Endodermal cell (in vitro differentiated cells): ENCODE measurements around the gene RAD9A. TPM values are rescaled to one million over a fixed set of nuclear protein-coding genes. Genes with fewer than 3 reads are reported as not detected.

Source experiments
- DNase-seq: peaks from one replicate; pipeline ENCODE4 v3.0.0-alpha.2; 2017
- H3K27ac ChIP-seq: 2 replicates; pipeline ENCODE4 v1.5.1; 2013; ENCODE audit warnings: mild to moderate bottlenecking, low read depth, low read length, moderate library complexity
- H3K27me3 ChIP-seq: 2 replicates; pipeline ENCODE4 v1.6.1; 2013; ENCODE audit warnings: mild to moderate bottlenecking, low read length, moderate library complexity; ENCODE audit not compliant: insufficient read depth, control insufficient read depth, poor library complexity, severe bottlenecking
- H3K36me3 ChIP-seq: 2 replicates; pipeline ENCODE4 v1.7.0; 2013; ENCODE audit warnings: mild to moderate bottlenecking, low read length, moderate library complexity; ENCODE audit not compliant: control insufficient read depth, insufficient read depth
- H3K4me1 ChIP-seq: one replicate; pipeline ENCODE4 v1.7.0; 2013; ENCODE audit warnings: low read length; ENCODE audit not compliant: control insufficient read depth, insufficient read depth
- H3K4me3 ChIP-seq: 2 replicates; pipeline ENCODE4 v1.5.1; 2013; ENCODE audit warnings: mild to moderate bottlenecking, low read length, moderate library complexity
- H3K9ac ChIP-seq: 2 replicates; pipeline ENCODE4 v1.6.1; 2013; ENCODE audit warnings: mild to moderate bottlenecking, low read length, moderate library complexity; ENCODE audit not compliant: poor library complexity, severe bottlenecking; ENCODE audit errors: extremely low read depth
- H3K9me3 ChIP-seq: 2 replicates; pipeline ENCODE4 v1.6.1; 2013; ENCODE audit warnings: mild to moderate bottlenecking, low read length, moderate library complexity; ENCODE audit not compliant: control insufficient read depth
- H3K27ac Mint-ChIP-seq: 2 replicates; pipeline ENCODE4 v1.8.0; 2020; ENCODE audit warnings: mixed read lengths
- H3K27me3 Mint-ChIP-seq: 2 replicates; pipeline ENCODE4 v1.8.0; 2021; ENCODE audit warnings: mild to moderate bottlenecking, mixed read lengths; ENCODE audit not compliant: insufficient read depth
- H3K36me3 Mint-ChIP-seq: 2 replicates; pipeline ENCODE4 v1.8.0; 2020; ENCODE audit warnings: low read depth, mixed read lengths
- H3K4me1 Mint-ChIP-seq: 2 replicates; pipeline ENCODE4 v1.8.0; 2020; ENCODE audit warnings: mixed read lengths
- H3K4me3 Mint-ChIP-seq: 2 replicates; pipeline ENCODE4 v1.8.0; 2020; ENCODE audit warnings: mild to moderate bottlenecking, moderate library complexity, mixed read lengths
- H3K9me3 Mint-ChIP-seq: 2 replicates; pipeline ENCODE4 v1.8.0; 2020; ENCODE audit warnings: mild to moderate bottlenecking, mixed read lengths
- CTCF ChIP-seq: fragments of 200-600 bp; sonication (generic); conservative IDR thresholded peaks from 2 replicates; pipeline ENCODE4 v1.5.0; 2021; ENCODE audit warnings: antibody characterized with exemption, mild to moderate bottlenecking
- WGBS, 2 experiments: methylation state at CpG; one replicate each; pipeline versions ENCODE4 v1.1.5 to v1.1.7; 2013; ENCODE audit warnings: missing lambda C conversion rate in 2 of 2, mixed read lengths in 1 of 2; ENCODE audit not compliant: insufficient coverage in 1 of 2, insufficient read length in 1 of 2; 5-methylcytosine and 5-hydroxymethylcytosine counted together
- total RNA-seq, 2 donors: library from RNA; stranded (reverse); fragmentation: NEBNext Ultra II Directional in 1 of 2; extraction: Animal tissue kit (Norgen Biotek cat#: 25700) in 1 of 2; gene quantifications; 2 replicates in 1 of 2; 3 replicates in 1 of 2; pipeline ENCODE4 v1.2.1, GENCODE V29; 2021

RAD9A gene
- total RNA-seq, 2 donors from 2014 or later: 28.3 to 41.4 TPM

- no peak overlapping the region for H3K4me3 Mint-ChIP-seq
- peaks cover 38% of the 10 kb centered on the region for H3K27me3 Mint-ChIP-seq
- WGBS, 2 experiments: 93 to 96% methylated on average over 8 of the region's 8 CpGs
- H3K36me3 Mint-ChIP-seq: peaks cover 2% of the 10 kb centered on the region
- Histone ChIP-seq H3K4me3 (no peak overlapping the region), H3K4me1 (peaks cover 8% of the 10 kb centered on the region), H3K9me3 (no peaks in the 10 kb centered on the region), H3K27me3 (no peaks in the 10 kb centered on the region), H3K9ac (no peak overlapping the region), H3K36me3 (no peaks in the 10 kb centered on the region), H3K27ac (no peak overlapping the region)
- no peak overlapping the region for H3K27ac Mint-ChIP-seq
- no peak for TF ChIP-seq CTCF
- DNase-seq: no peak
- H3K4me1 Mint-ChIP-seq: peaks cover 31% of the 10 kb centered on the region
- H3K9me3 Mint-ChIP-seq: no peaks in the 10 kb centered on the region
These were observed 22.5 kb upstream of the RAD9A start for GRCh38 chr11:67369275-67369674.

GRCh38 chr11:67369801-67370284 is 21.9 kb upstream of the RAD9A start:
- Histone ChIP-seq H3K9me3 (no peaks in the 10 kb centered on the region), H3K27me3 (no peaks in the 10 kb centered on the region), H3K9ac (no peak overlapping the region), H3K27ac (no peak overlapping the region), H3K36me3 (no peaks in the 10 kb centered on the region), H3K4me1 (peaks cover 13% of the 10 kb centered on the region), H3K4me3 (no peak overlapping the region)
- H3K27me3 Mint-ChIP-seq: peaks cover 43% of the 10 kb centered on the region
- H3K9me3 Mint-ChIP-seq: no peaks in the 10 kb centered on the region
- TF ChIP-seq CTCF: no peak
- 76 to 77% methylated on average over 11 to 12 of the region's 12 CpGs for WGBS, 2 experiments
- H3K4me1 Mint-ChIP-seq: peaks cover 37% of the 10 kb centered on the region
- H3K27ac Mint-ChIP-seq: no peak overlapping the region
- no peaks in the 10 kb centered on the region for H3K36me3 Mint-ChIP-seq
- no peak for DNase-seq
- peak overlapping the region; percentile 9 for H3K4me3 Mint-ChIP-seq

GRCh38 chr11:67370351-67371076 is 21.3 kb upstream of the RAD9A start:
- Histone ChIP-seq H3K4me1 (peaks cover 16% of the 10 kb centered on the region), H3K27me3 (no peaks in the 10 kb centered on the region), H3K9me3 (no peaks in the 10 kb centered on the region), H3K4me3 (no peak overlapping the region), H3K9ac (no peak overlapping the region), H3K36me3 (no peaks in the 10 kb centered on the region), H3K27ac (no peak overlapping the region)
- H3K27me3 Mint-ChIP-seq: peaks cover 46% of the 10 kb centered on the region
- no peak overlapping the region for H3K4me3 Mint-ChIP-seq
- peak; percentile 55 for DNase-seq
- H3K36me3 Mint-ChIP-seq: no peaks in the 10 kb centered on the region
- 69 to 73% methylated on average over 6 to 14 of the region's 14 CpGs for WGBS, 2 experiments
- no peak for TF ChIP-seq CTCF
- peaks cover 38% of the 10 kb centered on the region for H3K4me1 Mint-ChIP-seq
- no peak overlapping the region for H3K27ac Mint-ChIP-seq
- no peaks in the 10 kb centered on the region for H3K9me3 Mint-ChIP-seq
